K562 (cell line): Measurements from ENCODE around the gene KIAA0513. TPM values are rescaled to one million over a fixed set of nuclear protein-coding genes. Genes with fewer than 3 reads are reported as not detected.
A peak's percentile ranks its signal among the peaks of the same experiment; 100 is the strongest.

Experiments
- BCOR ChIP-seq: fragments of 450-650 bp; IDR thresholded peaks from 2 replicates; pipeline ENCODE4 v1.6.1; 2016
- CBX5 ChIP-seq: IDR thresholded peaks from 2 replicates; pipeline ENCODE4 v1.6.1; 2014; ENCODE audit warnings: low read depth, borderline replicate concordance
- CREB3L1 ChIP-seq: fragments of 450-650 bp; IDR thresholded peaks from 2 replicates; pipeline ENCODE4 v1.6.1; 2014; ENCODE audit warnings: low read depth, mild to moderate bottlenecking, moderate library complexity, borderline replicate concordance
- DPF2 ChIP-seq: fragments of 450-650 bp; IDR thresholded peaks from 2 replicates; pipeline ENCODE4 v1.6.1; 2016
- ETV1 ChIP-seq: fragments of 450-650 bp; conservative IDR thresholded peaks from 2 replicates; pipeline ENCODE4 v1.6.1; 2016; ENCODE audit warnings: missing genetic modification characterization, control low read depth, low read depth, missing compliant biosample characterization
- HEY1 ChIP-seq: fragments of 250-450 bp; sonication (Bioruptor Pico); IDR thresholded peaks from 2 replicates; pipeline ENCODE4 v1.5.0; 2020; ENCODE audit warnings: mild to moderate bottlenecking, moderate library complexity, borderline replicate concordance
- MED1 ChIP-seq: sonication (generic); formaldehyde crosslinking; IDR thresholded peaks from 2 replicates; pipeline ENCODE4 v1.8.1; 2023; ENCODE audit warnings: missing genetic modification reagents, borderline replicate concordance
- MYNN ChIP-seq, 2 experiments: sonication (generic); formaldehyde crosslinking in 1 of 2; IDR thresholded peaks; 2 replicates each; pipeline versions ENCODE4 v1.5.0 to v1.6.1; 2016 to 2020; ENCODE audit warnings: antibody characterized with exemption in 1 of 2, missing genetic modification reagents in 1 of 2
- PML ChIP-seq: IDR thresholded peaks from 2 replicates; pipeline ENCODE4 v1.6.1; 2012; ENCODE audit warnings: low read length, inconsistent platforms
- RBM34 ChIP-seq: fragments of 200-400 bp; formaldehyde crosslinking; IDR thresholded peaks from 2 replicates; pipeline ENCODE4 v1.6.1; 2018; ENCODE audit warnings: low read length, borderline replicate concordance; ENCODE audit not compliant: insufficient read depth
- RUNX1 ChIP-seq: sonication (generic); IDR thresholded peaks from 2 replicates; pipeline ENCODE4 v1.6.1; 2016; ENCODE audit warnings: antibody characterized with exemption, low read depth
- ZNF232 ChIP-seq: sonication (generic); formaldehyde crosslinking; IDR thresholded peaks from 2 replicates; pipeline ENCODE4 v1.8.0; 2022; ENCODE audit warnings: mild to moderate bottlenecking, missing genetic modification reagents
- ZNF644 ChIP-seq: fragments of 200-800 bp; sonication (Bioruptor generic); IDR thresholded peaks from 2 replicates; pipeline ENCODE4 v1.6.1; 2016; ENCODE audit warnings: low read depth, missing genetic modification characterization, missing compliant biosample characterization
- ZNF695 ChIP-seq: fragments of 450-650 bp; formaldehyde crosslinking; IDR thresholded peaks from 2 replicates; pipeline ENCODE4 v1.4.0; 2020; ENCODE audit warnings: mild to moderate bottlenecking, moderate library complexity
- ZSCAN29 ChIP-seq: fragments of 450-650 bp; IDR thresholded peaks from 2 replicates; pipeline ENCODE4 v1.6.1; 2017
- polyA plus RNA-seq, 8 experiments: library from polyadenylated mRNA; depleted of rRNA in 4 of 8; stranded (reverse) in 5 of 8; unstranded in 3 of 8; fragments of >200 nt; fragmentation: Nextera tagmentation in 2 of 8; fragmentation: Illumina TruSeq in 1 of 8; extraction: Ambion mirVana in 2 of 8; extraction: Trizol in 1 of 8; gene quantifications; 2 replicates each; pipeline versions ENCODE4 v1.2.1 to v1.2.3, GENCODE V29; 2011 to 2014; ENCODE audit warnings: inconsistent platforms in 1 of 8, missing spikeins in 1 of 8
- total RNA-seq, 7 experiments: library from RNA; depleted of rRNA in 6 of 7; stranded (reverse); fragments of >200 nt in 6 of 7; fragmentation: Illumina TruSeq in 2 of 7; extraction: Trizol in 2 of 7; gene quantifications; 2 replicates each; pipeline versions ENCODE4 v1.2.1 to v1.2.3, GENCODE V29; 2011 to 2021; ENCODE audit warnings: low replicate concordance in 1 of 7
- TF ChIP-seq, protein P1 (sequence below): sonication (generic); formaldehyde crosslinking; IDR thresholded peaks from 2 replicates; pipeline ENCODE4 v1.8.0; 2022; ENCODE audit warnings: missing genetic modification reagents, mild to moderate bottlenecking, moderate library complexity, borderline replicate concordance
- TF ChIP-seq, protein P2 (sequence below): sonication (generic); formaldehyde crosslinking; IDR thresholded peaks from 2 replicates; pipeline ENCODE4 v1.8.0; 2022; ENCODE audit warnings: missing genetic modification reagents, mild to moderate bottlenecking, borderline replicate concordance
- TF ChIP-seq, protein P3 (sequence below): IDR thresholded peaks from 2 replicates; pipeline ENCODE4 v1.6.1; 2014; ENCODE audit warnings: antibody characterized with exemption
- TF ChIP-seq, protein P4 (sequence below): fragments of 450-650 bp; conservative IDR thresholded peaks from 2 replicates; pipeline ENCODE4 v1.6.1; 2016; ENCODE audit warnings: missing genetic modification characterization, low read depth, mild to moderate bottlenecking, control low read depth, missing compliant biosample characterization

KIAA0513 gene
- total and polyA plus RNA-seq, 9 of the 15 experiments (the other 6 are each of a cell fraction or from before 2014, with no cell fraction given) = 0.18 to 13.7 (median 10.2) TPM

GRCh38 chr16:85046931-85047866 lies 19.6 kb downstream of the KIAA0513 start (continued):
- peak; percentile 13; the same call in 1 of the 2 replicates for TF ChIP-seq CBX5
- 0 out of 2 replicates have a peak, but pooled peaks have one; percentile 20 for TF ChIP-seq HEY1
- TF ChIP-seq ZNF695 (CRISPR knock-in tag) = no peak
- TF ChIP-seq, protein P1, sequence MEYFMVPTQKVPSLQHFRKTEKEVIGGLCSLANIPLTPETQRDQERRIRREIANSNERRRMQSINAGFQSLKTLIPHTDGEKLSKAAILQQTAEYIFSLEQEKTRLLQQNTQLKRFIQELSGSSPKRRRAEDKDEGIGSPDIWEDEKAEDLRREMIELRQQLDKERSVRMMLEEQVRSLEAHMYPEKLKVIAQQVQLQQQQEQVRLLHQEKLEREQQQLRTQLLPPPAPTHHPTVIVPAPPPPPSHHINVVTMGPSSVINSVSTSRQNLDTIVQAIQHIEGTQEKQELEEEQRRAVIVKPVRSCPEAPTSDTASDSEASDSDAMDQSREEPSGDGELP (CRISPR knock-in tag) = peak; percentile 84
- TF ChIP-seq, protein P2, sequence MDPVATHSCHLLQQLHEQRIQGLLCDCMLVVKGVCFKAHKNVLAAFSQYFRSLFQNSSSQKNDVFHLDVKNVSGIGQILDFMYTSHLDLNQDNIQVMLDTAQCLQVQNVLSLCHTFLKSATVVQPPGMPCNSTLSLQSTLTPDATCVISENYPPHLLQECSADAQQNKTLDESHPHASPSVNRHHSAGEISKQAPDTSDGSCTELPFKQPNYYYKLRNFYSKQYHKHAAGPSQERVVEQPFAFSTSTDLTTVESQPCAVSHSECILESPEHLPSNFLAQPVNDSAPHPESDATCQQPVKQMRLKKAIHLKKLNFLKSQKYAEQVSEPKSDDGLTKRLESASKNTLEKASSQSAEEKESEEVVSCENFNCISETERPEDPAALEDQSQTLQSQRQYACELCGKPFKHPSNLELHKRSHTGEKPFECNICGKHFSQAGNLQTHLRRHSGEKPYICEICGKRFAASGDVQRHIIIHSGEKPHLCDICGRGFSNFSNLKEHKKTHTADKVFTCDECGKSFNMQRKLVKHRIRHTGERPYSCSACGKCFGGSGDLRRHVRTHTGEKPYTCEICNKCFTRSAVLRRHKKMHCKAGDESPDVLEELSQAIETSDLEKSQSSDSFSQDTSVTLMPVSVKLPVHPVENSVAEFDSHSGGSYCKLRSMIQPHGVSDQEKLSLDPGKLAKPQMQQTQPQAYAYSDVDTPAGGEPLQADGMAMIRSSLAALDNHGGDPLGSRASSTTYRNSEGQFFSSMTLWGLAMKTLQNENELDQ (CRISPR knock-in tag) = 0 out of 2 replicates have a peak, but pooled peaks have one; percentile 41
- TF ChIP-seq MED1 = no peak
- TF ChIP-seq, protein P3, sequence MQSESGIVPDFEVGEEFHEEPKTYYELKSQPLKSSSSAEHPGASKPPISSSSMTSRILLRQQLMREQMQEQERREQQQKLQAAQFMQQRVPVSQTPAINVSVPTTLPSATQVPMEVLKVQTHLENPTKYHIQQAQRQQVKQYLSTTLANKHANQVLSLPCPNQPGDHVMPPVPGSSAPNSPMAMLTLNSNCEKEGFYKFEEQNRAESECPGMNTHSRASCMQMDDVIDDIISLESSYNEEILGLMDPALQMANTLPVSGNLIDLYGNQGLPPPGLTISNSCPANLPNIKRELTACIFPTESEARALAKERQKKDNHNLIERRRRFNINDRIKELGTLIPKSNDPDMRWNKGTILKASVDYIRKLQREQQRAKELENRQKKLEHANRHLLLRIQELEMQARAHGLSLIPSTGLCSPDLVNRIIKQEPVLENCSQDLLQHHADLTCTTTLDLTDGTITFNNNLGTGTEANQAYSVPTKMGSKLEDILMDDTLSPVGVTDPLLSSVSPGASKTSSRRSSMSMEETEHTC = peak; percentile 98
- peak; percentile 85 for TF ChIP-seq PML
- TF ChIP-seq CREB3L1 = peak; percentile 86
- TF ChIP-seq, protein P4, sequence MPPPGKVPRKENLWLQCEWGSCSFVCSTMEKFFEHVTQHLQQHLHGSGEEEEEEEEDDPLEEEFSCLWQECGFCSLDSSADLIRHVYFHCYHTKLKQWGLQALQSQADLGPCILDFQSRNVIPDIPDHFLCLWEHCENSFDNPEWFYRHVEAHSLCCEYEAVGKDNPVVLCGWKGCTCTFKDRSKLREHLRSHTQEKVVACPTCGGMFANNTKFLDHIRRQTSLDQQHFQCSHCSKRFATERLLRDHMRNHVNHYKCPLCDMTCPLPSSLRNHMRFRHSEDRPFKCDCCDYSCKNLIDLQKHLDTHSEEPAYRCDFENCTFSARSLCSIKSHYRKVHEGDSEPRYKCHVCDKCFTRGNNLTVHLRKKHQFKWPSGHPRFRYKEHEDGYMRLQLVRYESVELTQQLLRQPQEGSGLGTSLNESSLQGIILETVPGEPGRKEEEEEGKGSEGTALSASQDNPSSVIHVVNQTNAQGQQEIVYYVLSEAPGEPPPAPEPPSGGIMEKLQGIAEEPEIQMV (tag) = peak; percentile 33; the same call in 1 of the 2 replicates
- TF ChIP-seq ZNF644 (tag) = 0 out of 2 replicates have a peak, but pooled peaks have one; percentile 72
- TF ChIP-seq BCOR = peak; percentile 90
- peak; percentile 94 for TF ChIP-seq DPF2
- peak; percentile 84 for TF ChIP-seq MYNN (IDR thresholded peaks at IDR 0.05)
- TF ChIP-seq MYNN (CRISPR knock-in tag; IDR thresholded peaks at IDR 0.05) = no peak
- TF ChIP-seq RBM34 = no peak
- peak; percentile 97 for TF ChIP-seq ETV1 (tag)
- peak; percentile 74; the same call in 1 of the 2 replicates for TF ChIP-seq RUNX1
- peak; percentile 39; the same call in 1 of the 2 replicates for TF ChIP-seq ZSCAN29
- 0 out of 2 replicates have a peak, but pooled peaks have one; percentile 3 for TF ChIP-seq ZNF232
